NCI-H774 (cell line): ENCODE measurements around the gene ELP2.

Source experiments
- DNase-seq: peaks from one replicate; lab custom pipeline; 2025; lab: John Stamatoyannopoulos, UW

Gene ELP2

DNA sequence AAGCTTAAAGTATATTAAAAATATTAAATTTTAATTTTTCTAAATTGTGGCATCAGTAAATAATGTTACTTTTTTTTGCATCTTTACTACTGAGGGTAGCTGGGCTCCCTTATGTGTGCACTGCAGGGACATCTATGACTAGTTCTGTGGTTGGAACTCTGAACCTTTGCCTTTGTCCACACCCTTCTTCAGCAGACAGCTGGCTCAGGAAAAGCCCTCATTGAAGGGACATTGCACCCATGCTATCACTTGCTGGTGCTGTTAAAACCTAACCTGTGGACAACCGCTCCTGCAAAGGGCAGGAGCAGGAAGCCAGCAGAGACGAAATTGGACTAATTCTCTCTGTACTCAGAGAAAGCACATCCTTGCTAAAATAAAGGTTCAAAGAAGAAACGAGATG lies 87.6 kb downstream of the ELP2 start:
- no peak for DNase-seq

DNA sequence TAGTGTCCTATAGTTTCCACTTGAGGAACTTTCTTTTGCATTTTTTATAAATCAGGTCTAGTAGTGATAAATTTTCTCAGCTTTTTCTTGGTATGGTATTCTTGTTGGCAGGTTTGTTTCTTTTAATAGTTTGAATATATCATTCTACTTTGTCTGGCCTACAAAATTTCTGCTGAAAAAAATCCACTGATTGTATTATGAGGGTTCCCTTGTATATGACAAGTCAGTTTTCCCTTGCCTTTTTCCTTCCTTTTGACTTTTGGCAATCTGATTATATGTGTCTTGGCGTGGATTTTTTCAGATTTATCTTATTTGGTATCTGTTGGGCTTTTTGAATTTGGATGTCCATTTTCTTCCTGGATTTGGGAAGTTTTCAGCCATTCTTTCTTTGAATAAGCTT lies 99.5 kb downstream of the ELP2 start:
- DNase-seq: no peak
